DMS79 treated with DMSO at 0.1 percent for 48 hours (cell line): ENCODE results near the gene KCNG2.

Experiments
- DNase-seq: peaks from one replicate; lab custom pipeline; 2025; lab: John Stamatoyannopoulos, UW

The KCNG2 gene

DNA sequence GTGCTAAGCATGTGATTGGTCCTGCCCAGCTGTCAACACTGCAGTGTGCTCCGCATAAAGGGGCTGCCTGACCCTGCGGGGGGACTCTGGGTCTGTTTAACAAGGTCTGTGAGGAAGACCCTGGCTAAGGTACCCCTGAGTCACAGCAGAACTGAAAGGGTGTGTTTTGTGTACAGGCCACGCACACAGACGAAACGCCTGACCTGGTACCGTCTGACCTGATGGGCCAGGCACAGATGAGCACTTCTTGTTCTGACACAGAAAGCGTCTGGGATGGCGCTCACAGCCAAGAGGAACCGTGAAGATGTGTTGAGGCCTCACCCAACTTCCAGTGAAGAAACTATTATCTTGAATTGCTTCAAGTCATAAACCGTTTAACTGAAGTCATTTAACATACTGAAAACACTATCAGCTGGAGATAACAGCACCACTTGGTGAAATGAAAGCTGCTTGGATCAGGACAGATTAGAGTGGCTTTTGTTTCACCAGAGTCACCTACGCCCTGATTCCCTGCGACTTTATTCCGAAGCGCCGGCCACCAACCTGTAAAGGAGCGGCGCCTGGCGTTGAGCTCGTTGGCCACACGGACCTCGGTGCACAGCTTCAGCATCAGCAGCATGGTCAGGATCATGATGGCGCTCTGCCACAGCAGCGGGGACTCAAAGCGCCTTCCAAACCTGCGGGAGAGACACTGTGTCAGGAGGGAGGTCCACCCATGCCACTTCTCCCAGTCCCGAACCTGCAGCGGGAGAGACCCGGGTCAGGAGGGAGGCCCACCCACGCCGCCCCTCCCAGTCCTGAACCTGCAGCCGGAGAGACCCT is 145.3 kb downstream of the KCNG2 start:
- DNase-seq, result no peak

DNA sequence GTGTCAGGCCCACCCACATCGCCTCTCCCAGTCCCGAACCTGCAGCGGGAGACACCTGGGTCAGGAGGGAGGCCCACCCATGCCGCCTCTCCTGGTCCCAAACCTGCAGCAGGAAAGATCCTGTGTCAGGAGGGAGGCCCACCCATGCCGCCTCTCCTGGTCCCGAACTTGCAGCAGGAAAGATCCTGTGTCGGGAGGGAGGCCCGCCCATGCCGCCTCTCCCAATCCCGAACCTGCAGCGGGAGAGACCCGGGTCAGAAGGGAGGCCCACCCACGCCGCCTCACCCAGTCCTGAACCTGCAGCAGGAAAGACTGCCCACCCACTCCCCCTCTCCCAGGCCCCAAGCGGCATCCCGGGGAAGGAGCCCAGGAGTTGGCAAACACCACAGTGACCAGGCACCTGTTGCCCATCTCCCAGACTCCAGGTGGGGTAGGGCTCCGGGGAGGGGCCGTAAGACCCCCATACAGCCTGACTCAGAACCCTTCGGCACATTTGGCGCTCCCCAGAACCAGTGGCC is 145.9 kb downstream of the KCNG2 start:
- DNase-seq, result no peak

DNA sequence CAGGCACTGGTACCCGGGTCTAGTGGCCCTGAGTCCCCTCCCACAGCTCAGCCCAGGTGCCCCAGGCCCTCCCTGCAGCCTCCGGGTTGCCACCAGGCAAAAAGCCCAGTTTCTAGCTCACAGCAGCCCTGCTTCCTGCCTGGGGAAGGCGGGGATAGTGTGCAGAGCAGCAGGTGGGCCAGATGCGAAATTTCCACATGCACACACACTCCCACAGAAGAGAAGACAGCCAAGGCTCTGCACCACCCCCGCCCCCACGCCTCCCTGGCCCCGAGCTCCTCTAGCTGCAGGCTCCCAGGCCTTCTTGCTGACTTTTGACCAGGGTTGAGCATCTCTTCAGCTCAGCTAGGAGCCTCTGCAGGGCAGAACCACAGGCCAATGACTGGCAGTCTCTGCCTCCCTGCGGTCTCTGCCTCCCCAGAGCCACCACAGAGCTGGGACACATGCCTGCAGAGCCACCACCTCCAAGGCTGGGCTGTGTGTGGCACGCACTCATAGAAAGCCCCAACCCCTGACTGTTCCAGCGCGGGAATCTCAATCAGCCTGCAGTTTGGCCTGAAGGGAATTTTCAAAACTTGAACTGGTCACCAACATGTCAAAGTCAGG is 146.5 kb downstream of the KCNG2 start:
- no peak for DNase-seq

DNA sequence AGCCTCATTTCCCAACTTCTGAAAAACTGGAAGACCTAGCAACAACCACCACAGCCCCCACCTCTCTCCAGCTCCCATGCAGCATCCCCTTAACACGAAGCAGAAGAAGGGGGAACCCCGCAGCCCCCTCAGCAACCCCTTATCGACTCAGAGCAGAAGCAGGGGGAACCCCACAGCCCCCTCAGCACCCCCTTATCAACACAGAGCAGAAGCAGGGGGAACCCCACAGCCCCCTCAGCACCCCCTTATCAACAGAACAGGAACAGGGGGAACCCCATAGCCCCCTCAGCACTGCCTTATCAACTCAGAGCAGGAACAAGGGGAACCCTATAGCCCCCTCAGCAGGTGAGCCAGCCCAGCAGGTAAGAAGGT is 147.0 kb downstream of the KCNG2 start:
- no peak for DNase-seq

DNA sequence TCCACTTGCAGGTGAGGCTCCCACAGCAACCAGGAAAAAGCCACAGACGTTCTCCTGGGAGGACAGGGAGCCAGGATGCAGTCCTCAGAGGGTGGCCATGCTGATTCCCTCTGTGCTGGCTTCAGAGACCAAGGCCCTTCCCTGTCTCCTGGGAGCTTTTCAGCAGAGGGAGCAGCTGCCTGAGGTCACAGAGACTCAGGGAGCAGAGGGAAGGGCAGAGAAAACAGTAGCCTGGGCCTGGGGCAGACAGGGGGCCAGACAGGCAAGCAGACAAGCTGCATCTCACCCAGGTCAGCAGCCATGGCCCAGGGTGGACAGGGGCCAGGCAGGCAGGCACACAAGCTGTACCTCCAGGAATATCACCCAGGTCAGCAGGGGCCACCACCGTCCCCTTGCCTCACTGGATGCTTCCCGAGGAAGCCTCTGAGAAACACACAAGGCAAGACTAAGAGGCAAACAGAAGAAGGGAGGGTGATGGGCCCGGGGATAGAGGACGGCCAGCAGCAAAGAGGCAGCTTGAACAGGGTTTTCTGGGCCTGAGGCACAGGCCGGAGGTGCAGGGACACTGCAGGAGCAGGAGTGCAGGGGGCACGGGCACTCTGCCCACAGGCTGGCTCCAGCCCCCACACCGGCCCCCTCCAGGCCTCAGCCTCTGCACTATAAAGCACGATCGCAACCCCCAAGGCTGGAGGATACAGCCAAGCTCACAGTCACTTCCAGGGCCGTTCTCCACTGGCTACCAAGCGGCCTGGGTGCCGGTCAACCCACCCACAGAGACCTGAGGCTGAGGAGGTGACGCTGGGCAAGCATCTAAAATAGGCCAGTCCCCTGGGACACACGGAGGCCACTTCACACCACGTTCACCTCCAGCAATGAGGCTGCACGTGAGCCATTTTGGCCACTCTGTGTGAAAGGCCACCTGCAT is 147.6 kb downstream of the KCNG2 start:
- DNase-seq, result no peak

DNA sequence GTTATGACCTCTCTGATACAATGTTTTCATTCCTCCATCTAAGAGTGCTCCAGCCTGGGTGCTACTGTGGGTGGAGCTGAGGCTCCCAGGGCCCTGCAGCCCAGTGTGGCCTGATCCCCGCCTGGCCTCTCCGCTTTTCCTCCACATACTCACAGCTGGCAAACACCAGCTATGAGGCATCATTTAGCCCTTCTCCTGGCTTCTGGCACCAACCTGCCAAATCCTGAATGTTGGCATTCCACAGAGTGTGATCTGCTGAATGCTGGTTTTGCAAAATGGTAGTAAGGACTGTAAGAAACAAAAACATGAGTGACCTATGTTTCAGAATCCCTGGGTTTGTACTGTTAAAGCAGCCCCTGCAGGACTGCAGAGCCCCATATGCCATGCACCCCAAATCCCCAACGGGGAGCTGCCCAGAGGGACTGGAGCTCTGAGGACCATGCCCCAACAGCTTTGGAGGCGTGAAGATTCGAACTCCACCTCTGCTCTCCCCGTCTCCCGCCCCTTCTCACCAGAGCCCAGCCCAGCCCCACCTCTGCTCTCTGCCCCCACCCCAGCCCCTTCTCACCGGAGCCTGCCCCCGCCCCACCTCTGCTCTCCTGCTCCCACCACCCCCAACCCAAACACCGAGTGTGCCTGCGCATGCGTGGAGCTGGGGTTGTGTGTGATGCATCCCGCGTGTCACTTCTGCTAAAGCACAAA is 149.5 kb downstream of the KCNG2 start:
- no peak for DNase-seq

DNA sequence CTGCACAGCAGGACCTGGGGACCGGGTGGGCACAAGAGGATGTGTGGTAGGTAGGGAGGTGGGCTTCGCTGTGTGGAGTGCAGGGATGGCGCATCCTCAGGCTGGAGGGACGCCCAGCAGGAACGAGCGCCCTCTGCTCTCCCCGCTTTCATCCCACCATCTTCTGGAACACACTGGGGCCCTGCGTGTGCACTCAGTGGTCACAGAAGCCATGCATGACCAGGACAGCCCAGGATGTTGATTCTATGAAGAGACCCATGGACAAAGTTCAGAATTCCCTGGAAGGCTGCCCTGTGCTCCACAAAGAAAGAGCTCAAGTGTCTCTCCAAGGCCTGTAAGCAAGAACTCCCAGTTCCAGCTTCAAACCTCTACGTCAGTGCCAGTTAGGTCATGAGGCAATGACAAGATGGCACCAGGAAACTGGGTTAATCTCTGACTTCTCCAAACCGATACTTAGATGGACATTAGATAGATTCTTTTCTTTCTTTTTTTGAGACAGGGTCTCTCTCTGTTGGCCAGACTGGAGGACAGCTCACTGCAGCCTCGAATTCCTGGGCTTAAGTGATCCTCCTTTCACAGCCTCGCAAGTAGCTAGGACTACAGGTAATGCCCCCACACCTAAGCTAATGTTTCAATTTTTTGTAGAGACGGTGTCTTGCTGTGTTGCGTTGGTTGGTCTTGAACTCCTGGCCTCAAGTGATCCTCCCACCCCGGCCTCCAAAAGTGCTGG is 150.3 kb downstream of the KCNG2 start:
- no peak for DNase-seq

DNA sequence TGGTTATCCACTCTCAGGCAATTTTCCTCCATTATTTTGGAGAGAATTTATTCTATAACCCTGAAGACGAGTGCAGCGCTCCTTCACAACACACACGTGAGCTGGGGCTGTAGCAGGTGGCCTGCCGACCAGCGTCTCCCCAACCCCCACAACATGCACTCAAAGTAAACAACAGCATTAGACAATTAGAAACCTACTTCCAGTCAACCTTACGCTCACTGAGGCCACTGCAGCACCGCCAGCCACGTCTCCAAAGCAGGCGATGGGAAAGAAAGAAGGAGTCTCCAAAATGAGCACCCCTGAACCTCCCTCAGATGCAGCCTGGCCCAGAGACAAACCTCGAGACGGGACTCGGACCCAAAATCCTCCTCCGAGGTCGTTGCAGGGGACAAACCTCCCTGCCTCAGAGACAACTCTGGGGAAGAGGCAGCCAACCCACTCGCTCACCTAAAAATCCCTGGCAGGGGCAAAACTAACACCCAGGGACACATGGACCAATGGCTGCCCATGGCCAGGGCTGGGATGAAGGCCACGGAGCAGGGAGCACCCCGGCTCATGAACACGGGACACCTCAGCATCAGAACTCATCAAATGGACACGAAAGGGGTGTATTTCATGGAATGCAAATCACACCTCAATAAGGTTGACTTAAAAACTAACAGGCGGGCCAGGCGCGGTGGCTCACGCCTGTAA is 151.1 kb downstream of the KCNG2 start:
- DNase-seq, result no peak
